Neutrophil (primary cell): ENCODE measurements around the gene SIX5.

Experiments used
- H3K27ac ChIP-seq: fragments of 200-600 bp; sonication (generic); 2 replicates; pipeline ENCODE4 v1.5.1; 2016; ENCODE audit warnings: mild to moderate bottlenecking, moderate library complexity
- H3K27me3 ChIP-seq: fragments of 200-600 bp; sonication (generic); 2 replicates; pipeline ENCODE4 v1.6.0; 2016; ENCODE audit warnings: mild to moderate bottlenecking
- H3K36me3 ChIP-seq: fragments of 200-600 bp; sonication (generic); 2 replicates; pipeline ENCODE4 v1.5.1; 2017
- H3K4me1 ChIP-seq, 2 experiments: fragments of 200-600 bp in 1 of 2; sonication (generic) in 1 of 2; 1 replicate in 1 of 2; 2 replicates in 1 of 2; pipeline versions ENCODE4 v1.5.1 to v1.6.1; 2013 to 2016; ENCODE audit warnings: low read depth in 1 of 2, low read length in 1 of 2, mild to moderate bottlenecking in 1 of 2, moderate library complexity in 1 of 2; ENCODE audit not compliant: control insufficient read depth in 1 of 2, insufficient read depth in 1 of 2
- H3K4me3 ChIP-seq, 2 experiments: fragments of 200-600 bp in 1 of 2; sonication (generic) in 1 of 2; 1 replicate in 1 of 2; 2 replicates in 1 of 2; pipeline ENCODE4 v1.5.1; 2013 to 2016; ENCODE audit warnings: low read depth in 1 of 2, low read length in 1 of 2, mild to moderate bottlenecking in 1 of 2, moderate library complexity in 1 of 2
- H3K9me3 ChIP-seq: fragments of 200-600 bp; sonication (generic); 2 replicates; pipeline ENCODE4 v1.5.1; 2016
- TF ChIP-seq, protein P1 (sequence below): fragments of 200-600 bp; sonication (generic); IDR thresholded peaks from 2 replicates; pipeline ENCODE4 v1.5.1; 2016; ENCODE audit warnings: antibody characterized with exemption

SIX5 gene

DNA sequence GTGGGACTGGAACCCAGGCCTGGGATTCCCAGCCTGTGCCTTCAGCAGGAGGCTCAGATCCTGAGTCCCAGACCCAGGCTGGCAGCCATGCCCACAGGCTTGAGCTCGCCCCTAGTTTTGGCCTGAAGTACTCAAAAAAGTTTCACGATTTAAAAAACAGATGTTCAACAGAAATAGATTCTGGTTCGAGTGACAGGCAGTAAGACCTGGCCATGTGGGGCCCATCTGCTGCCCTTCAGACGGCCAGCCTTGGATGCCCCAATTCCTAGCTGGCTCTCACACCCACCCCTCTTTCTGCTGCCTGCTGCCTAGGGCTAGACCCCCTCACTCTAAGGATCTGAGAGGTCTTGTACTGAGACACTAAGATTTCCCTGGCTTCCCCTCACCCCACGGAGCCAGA lies 16.0 kb upstream of the SIX5 start:
- H3K27me3 ChIP-seq: peaks cover 100% of the 10 kb centered on the region
- peaks cover 0 to 1% of the 10 kb centered on the region in 2 experiments for H3K4me1 ChIP-seq
- no peak overlapping the region for H3K27ac ChIP-seq
- no peaks in the 10 kb centered on the region for H3K9me3 ChIP-seq
- H3K4me3 ChIP-seq: no peak overlapping the region
- TF ChIP-seq, protein P1, sequence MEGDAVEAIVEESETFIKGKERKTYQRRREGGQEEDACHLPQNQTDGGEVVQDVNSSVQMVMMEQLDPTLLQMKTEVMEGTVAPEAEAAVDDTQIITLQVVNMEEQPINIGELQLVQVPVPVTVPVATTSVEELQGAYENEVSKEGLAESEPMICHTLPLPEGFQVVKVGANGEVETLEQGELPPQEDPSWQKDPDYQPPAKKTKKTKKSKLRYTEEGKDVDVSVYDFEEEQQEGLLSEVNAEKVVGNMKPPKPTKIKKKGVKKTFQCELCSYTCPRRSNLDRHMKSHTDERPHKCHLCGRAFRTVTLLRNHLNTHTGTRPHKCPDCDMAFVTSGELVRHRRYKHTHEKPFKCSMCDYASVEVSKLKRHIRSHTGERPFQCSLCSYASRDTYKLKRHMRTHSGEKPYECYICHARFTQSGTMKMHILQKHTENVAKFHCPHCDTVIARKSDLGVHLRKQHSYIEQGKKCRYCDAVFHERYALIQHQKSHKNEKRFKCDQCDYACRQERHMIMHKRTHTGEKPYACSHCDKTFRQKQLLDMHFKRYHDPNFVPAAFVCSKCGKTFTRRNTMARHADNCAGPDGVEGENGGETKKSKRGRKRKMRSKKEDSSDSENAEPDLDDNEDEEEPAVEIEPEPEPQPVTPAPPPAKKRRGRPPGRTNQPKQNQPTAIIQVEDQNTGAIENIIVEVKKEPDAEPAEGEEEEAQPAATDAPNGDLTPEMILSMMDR: no peak
- peaks cover 12% of the 10 kb centered on the region for H3K36me3 ChIP-seq

DNA sequence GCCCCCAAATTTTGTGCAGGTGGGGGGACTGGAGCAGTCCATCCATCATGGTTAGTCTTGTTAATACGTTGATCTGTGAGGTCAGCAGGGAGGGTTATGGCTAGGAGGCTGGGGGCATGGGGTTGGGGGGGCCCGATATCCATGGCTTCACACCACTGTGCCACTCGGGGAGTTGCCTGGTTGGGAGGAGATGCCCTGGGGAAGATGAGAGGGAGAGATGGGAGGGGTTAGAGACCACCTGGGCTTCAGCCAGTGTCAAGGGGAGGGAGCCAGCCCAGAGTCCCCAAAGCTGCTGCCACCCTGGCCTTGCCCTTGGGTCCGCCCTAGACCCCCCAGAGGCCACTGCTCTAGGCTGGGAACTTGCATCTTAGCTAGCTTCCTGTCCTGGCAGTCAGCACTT lies 15.0 kb upstream of the SIX5 start:
- peaks cover 3 to 8% of the 10 kb centered on the region in 2 experiments for H3K4me1 ChIP-seq
- no peaks in the 10 kb centered on the region for H3K9me3 ChIP-seq
- H3K36me3 ChIP-seq: peaks cover 12% of the 10 kb centered on the region
- peaks cover 100% of the 10 kb centered on the region for H3K27me3 ChIP-seq
- TF ChIP-seq, protein P1: no peak
- H3K27ac ChIP-seq: no peak overlapping the region
- H3K4me3 ChIP-seq: no peak overlapping the region

DNA sequence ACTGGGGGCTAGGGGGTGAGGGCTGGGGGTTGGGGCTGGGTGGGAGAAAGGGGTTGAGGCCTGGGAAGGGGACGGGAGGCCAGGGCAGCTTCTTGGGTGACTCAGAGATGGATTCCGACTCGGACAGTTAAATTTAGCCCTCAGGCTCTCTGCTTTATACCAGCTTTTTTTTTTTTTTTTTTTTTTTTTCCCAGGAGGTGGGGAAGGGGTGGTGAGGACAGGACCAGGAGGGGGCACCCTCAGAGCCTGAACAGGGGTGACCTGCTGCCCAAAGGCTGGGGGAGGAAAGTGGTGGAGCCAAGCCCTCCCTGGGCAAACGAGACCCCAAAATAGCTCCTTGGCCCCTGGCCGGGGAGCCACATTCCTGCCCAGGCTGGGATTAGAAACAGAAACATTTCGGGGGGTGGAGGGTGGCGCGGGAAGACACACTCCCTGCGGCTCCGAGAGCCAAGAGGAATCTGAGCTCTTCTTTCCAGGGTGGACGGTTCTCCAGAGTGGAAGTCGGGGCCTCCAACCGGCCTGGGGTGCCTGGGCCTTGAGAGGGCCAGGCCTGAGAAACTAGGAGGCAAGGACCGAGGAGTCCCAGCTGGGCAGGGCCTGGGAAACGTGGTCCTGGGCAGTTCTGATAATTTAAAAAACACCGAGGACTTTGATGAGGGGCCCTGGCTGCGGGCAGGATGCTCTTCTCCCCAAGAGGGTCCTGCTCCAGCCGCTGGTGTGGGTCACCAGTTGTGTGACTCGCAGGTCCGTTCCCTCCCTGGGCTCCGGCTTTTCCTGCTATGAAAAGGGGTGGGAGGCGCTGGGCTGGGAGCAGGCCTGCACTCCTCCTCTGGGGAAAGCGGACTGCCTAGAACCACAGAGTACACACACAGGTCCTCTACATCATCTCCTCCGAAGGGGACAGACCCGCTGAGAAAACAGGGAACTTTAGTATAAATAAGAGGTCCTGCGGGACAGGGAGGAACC lies 14.1 kb upstream of the SIX5 start:
- Histone ChIP-seq H3K4me1 (peaks cover 6 to 11% of the 10 kb centered on the region in 2 experiments), H3K4me3 (no peak overlapping the region), H3K27ac (no peak overlapping the region), H3K27me3 (peaks cover 100% of the 10 kb centered on the region), H3K9me3 (no peaks in the 10 kb centered on the region), H3K36me3 (peaks cover 12% of the 10 kb centered on the region)
- TF ChIP-seq, protein P1: no peak

DNA sequence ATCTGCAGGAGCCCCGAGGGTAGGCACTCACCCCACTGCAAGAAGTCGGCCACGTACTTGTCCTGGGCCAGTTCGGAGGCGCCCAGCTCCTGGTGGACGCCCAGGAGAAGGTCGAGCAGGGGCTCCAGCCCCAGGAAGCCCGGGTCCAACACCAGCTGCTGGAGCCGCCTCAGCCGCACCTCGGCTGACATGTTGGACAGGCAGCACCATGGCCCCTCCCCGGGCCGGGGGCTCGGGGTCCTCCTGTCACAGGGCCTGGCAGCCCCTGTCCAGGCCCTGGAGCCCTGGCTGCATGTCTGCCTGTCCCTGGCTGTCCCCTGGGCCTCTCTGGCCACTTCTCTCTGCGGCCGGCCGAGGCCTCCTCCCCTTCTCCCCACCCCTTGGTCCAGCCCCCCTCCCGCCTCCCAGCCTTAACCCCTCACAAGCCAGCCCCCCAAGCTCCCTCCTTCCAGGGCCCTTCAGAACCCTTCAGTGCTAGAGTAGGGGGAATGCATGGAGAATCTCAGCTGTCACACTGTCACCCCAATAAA lies 13.2 kb upstream of the SIX5 start, which contains the start of gene DMPK:
TSS of gene DMPK (minus strand) at position 329 of the 530 bp plus-strand sequence. CDS start at position 191, 138 bp downstream.
- H3K4me1 ChIP-seq: peaks cover 6 to 11% of the 10 kb centered on the region in 2 experiments
- H3K36me3 ChIP-seq: peaks cover 12% of the 10 kb centered on the region
- H3K27me3 ChIP-seq: peaks cover 100% of the 10 kb centered on the region
- H3K4me3 ChIP-seq: no peak within 1 kb of the TSS
- no peak within 1 kb of the TSS for H3K27ac ChIP-seq
- no peaks in the 10 kb centered on the region for H3K9me3 ChIP-seq
- TF ChIP-seq, protein P1: no peak

- H3K4me1 ChIP-seq: peaks cover 6 to 11% of the 10 kb centered on the region in 2 experiments
- H3K9me3 ChIP-seq: no peaks in the 10 kb centered on the region
- no peak overlapping the region for H3K4me3 ChIP-seq
- H3K27ac ChIP-seq: no peak overlapping the region
- H3K36me3 ChIP-seq: peaks cover 11% of the 10 kb centered on the region
- TF ChIP-seq, protein P1: no peak
- peaks cover 100% of the 10 kb centered on the region for H3K27me3 ChIP-seq
Measured at GRCh38 chr19:45781214-45782161, 12.4 kb upstream of the SIX5 start.
